Liver (tissue), 3 donors: Measurements from ENCODE around the gene CCDC192.

Experiments
- FOXA1 ChIP-seq: IDR thresholded peaks from 2 replicates; pipeline ENCODE4 v1.6.1; 2016; ENCODE audit warnings: antibody characterized with exemption
- GABPA ChIP-seq, 2 donors: IDR thresholded peaks in 1 of 2; conservative IDR thresholded peaks in 1 of 2; 2 replicates each; pipeline ENCODE4 v1.6.1; 2016; ENCODE audit warnings: antibody characterized with exemption in 2 of 2, mild to moderate bottlenecking in 1 of 2, moderate library complexity in 1 of 2
- JUND ChIP-seq, 2 donors: IDR thresholded peaks; 2 replicates each; pipeline ENCODE4 v1.6.1; 2016; ENCODE audit warnings: antibody characterized with exemption in 2 of 2
- RAD21 ChIP-seq, 2 donors: IDR thresholded peaks; 2 replicates each; pipeline ENCODE4 v1.6.1; 2016; ENCODE audit warnings: antibody characterized with exemption in 2 of 2, mild to moderate bottlenecking in 2 of 2
- TAF1 ChIP-seq: conservative IDR thresholded peaks from 2 replicates; pipeline ENCODE4 v1.6.1; 2016; ENCODE audit warnings: antibody characterized with exemption, mild to moderate bottlenecking
- YY1 ChIP-seq: IDR thresholded peaks from 2 replicates; pipeline ENCODE4 v1.6.1; 2016; ENCODE audit warnings: antibody characterized with exemption, mild to moderate bottlenecking
- TF ChIP-seq, protein P1 (sequence below): IDR thresholded peaks from 2 replicates; pipeline ENCODE4 v1.6.1; 2016; ENCODE audit warnings: antibody characterized with exemption, mild to moderate bottlenecking
- TF ChIP-seq, protein P2 (sequence below): IDR thresholded peaks from 2 replicates; pipeline ENCODE4 v1.6.1; 2016; ENCODE audit warnings: antibody characterized with exemption
- TF ChIP-seq, protein P3 (sequence below): fragments of 150-350 bp; IDR thresholded peaks from 2 replicates; pipeline ENCODE4 v1.5.1; 2017; ENCODE audit warnings: improper control_type of control experiment, low read depth, low read length; ENCODE audit not compliant: missing input control
- donor health status: healthy.
- donor health status: healthy.

DNA sequence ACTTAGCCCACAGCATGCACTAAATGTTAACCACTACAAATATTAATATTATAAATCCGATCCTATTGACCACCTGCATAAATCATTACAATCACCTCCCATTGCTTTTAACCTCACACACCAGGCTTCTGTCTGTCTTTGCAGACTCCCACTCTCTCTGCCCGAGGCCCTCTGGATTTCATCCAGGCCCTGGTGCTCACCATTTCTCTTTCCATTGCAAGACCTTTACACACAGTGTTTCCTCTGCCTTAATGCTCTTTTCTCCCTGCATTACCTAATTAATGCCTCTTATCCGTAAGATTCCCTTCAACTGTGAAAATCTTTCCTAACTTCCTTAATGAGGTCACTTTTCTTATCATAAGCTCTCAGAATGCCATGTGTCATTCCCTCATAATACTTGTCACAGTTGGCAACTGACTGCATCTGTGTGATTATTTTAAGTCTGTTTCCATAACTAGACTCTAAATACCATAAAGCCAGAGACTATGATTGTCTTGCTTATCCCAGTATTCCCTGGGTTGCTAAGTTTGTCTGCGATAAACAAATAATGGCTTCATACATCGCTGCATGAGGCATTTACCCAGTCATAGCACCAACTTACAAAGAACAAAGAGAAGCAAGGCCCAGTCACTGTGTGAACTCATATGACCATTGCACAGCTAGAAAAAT lies 155.1 kb downstream of the CCDC192 start:
- TF ChIP-seq, protein P1, sequence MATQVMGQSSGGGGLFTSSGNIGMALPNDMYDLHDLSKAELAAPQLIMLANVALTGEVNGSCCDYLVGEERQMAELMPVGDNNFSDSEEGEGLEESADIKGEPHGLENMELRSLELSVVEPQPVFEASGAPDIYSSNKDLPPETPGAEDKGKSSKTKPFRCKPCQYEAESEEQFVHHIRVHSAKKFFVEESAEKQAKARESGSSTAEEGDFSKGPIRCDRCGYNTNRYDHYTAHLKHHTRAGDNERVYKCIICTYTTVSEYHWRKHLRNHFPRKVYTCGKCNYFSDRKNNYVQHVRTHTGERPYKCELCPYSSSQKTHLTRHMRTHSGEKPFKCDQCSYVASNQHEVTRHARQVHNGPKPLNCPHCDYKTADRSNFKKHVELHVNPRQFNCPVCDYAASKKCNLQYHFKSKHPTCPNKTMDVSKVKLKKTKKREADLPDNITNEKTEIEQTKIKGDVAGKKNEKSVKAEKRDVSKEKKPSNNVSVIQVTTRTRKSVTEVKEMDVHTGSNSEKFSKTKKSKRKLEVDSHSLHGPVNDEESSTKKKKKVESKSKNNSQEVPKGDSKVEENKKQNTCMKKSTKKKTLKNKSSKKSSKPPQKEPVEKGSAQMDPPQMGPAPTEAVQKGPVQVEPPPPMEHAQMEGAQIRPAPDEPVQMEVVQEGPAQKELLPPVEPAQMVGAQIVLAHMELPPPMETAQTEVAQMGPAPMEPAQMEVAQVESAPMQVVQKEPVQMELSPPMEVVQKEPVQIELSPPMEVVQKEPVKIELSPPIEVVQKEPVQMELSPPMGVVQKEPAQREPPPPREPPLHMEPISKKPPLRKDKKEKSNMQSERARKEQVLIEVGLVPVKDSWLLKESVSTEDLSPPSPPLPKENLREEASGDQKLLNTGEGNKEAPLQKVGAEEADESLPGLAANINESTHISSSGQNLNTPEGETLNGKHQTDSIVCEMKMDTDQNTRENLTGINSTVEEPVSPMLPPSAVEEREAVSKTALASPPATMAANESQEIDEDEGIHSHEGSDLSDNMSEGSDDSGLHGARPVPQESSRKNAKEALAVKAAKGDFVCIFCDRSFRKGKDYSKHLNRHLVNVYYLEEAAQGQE: no peak
- TF ChIP-seq, protein P2, sequence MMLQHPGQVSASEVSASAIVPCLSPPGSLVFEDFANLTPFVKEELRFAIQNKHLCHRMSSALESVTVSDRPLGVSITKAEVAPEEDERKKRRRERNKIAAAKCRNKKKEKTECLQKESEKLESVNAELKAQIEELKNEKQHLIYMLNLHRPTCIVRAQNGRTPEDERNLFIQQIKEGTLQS: no peak
- TF ChIP-seq JUND (IDR thresholded peaks at IDR 0.05): no peak
- no peak for TF ChIP-seq FOXA1
- TF ChIP-seq YY1: no peak
- TF ChIP-seq, protein P3, sequence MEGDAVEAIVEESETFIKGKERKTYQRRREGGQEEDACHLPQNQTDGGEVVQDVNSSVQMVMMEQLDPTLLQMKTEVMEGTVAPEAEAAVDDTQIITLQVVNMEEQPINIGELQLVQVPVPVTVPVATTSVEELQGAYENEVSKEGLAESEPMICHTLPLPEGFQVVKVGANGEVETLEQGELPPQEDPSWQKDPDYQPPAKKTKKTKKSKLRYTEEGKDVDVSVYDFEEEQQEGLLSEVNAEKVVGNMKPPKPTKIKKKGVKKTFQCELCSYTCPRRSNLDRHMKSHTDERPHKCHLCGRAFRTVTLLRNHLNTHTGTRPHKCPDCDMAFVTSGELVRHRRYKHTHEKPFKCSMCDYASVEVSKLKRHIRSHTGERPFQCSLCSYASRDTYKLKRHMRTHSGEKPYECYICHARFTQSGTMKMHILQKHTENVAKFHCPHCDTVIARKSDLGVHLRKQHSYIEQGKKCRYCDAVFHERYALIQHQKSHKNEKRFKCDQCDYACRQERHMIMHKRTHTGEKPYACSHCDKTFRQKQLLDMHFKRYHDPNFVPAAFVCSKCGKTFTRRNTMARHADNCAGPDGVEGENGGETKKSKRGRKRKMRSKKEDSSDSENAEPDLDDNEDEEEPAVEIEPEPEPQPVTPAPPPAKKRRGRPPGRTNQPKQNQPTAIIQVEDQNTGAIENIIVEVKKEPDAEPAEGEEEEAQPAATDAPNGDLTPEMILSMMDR: no peak
- TF ChIP-seq TAF1: no peak
- no peak for TF ChIP-seq GABPA (IDR thresholded peaks at IDR 0.05 in 1 of 2, conservative IDR thresholded peaks at IDR 0.05 in 1 of 2)
- TF ChIP-seq RAD21 (IDR thresholded peaks at IDR 0.05): no peak
